HG02884 (cell line): ENCODE results near the gene DAB1.
"Not testable (repeated sequence)": the region's sequence is repeated elsewhere in the genome, so short reads cannot be mapped to it uniquely, and the experiment has no call there.

Experiments used
- ATAC-seq: cut with Tn5 transposase; IDR thresholded peaks from one replicate; pipeline ENCODE4 v1.9.1; 2021; ENCODE audit warnings: mild to moderate bottlenecking, moderate library complexity; ENCODE audit not compliant: unreplicated experiment

DAB1 gene

DNA sequence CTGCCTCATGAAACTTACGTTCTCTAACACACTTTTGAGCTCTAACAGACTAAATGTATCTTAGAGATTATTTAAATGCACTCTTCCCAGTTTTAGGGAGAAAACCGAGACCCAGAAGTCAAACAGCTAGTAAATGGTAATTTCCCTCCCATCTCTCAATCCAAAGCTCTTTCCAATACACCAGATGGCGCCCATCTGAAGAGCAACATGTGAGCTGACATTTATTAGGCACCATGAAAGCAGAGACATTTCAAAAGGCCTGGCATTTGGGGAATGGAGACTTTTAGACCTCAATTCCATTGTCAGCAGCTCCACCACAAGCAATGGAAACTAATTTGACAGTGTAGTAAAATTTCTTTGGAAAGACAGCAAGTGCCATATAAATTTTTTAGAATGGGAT, 191.4 kb downstream of the DAB1 start:
- ATAC-seq: no peak

DNA sequence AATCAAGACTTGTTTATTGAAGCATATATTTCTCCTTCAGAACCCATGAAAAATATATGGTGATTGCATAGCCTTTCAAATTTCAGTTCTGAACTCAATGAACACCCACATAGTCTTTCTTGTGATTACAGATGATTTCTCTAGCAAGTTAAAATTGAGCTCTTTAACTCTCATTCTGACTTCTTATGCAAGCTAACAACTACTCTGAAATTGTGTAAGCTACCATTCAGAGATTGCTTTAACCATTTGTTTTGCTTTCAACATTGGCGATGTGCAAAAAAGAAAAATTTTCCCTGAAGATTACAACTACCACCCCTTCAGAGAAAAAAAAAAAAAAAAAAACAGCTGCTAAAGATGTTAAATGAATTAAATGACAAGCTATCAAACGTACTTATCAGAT, 193.9 kb downstream of the DAB1 start:
- ATAC-seq: no peak

DNA sequence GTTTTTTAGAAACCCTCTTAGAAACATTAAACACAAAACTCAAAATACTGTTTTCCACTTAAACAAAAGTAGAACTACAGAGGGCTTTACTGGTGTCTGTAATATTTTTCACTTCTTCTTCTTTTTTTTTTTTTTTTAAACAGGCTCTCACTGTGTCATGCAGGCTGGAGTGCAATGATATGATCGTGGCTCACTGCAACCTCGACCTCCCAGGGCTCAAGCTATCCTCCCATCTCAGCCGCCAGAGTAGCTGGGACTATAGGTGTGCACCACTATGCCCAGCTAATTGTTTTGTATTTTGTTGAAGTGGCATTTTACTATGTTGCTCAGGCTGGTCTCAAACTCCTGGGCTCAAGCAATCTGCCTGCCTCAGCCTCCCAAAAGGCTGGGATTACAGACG, 194.8 kb downstream of the DAB1 start:
- ATAC-seq: no peak

DNA sequence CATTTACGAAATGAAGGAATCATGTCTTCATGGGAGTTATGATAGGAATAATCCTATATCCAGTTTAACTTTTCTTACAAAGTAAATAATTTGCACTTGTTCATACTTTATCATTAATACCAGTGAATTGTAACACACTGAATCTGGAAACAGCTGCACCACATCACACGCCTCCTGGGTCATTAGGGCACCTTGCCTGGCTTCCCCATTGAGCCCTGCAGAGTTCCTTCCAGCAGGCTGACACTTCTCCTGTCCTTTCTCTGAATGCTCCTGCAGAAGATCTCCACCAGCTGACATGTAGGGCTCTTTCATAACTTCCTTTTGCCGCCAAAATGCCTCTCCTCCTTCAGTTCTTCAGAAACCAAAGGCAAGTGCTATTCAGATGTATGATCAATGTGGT, 201.1 kb downstream of the DAB1 start:
- ATAC-seq: no peak

GRCh38 chr1:57222307-57222706, 201.6 kb downstream of the DAB1 start:
- no peak for ATAC-seq

DNA sequence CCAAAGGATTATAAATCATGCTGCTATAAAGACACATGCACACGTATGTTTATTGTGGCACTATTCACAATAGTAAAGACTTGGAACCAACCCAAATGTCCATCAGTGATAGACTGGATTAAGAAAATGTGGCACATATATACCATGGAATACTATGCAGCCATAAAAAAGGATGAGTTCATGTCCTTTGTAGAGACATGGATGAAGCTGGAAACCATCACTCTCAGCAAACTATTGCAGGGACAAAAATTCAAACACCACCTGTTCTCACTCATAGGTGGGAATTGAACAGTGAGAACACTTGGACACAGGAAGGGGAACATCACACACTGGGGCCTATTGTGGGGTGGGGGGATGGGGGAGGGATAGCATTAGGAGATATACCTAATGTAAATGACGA, 203.0 kb downstream of the DAB1 start:
- ATAC-seq: not testable (repeated sequence)

DNA sequence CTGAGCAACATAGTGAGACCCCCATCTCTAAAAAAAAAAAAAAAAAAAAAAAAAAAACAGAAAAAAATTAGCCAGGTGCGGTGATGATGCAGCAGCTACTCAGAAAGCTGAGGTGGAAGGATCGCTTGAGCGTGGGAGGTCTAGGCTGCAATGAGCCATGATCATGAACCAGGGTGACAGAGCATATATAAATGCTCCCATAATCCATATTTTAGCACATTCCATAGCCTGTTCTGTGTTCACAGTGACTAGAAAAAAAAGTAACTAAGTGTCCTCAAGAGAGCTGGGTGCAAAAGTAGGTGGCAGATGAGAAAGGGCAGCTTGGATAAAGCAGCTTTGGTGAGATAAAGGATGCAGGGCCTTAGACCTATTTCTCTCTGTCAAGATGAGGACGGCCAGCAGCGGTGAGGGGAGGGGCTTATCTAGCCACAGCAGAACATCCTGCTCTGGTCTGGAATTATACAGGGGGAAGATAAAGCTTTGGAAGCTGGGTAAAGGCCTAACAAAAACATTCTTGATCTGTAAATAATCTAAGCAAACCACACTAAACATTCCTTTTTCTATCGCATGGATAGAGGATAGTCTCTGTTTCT, 205.3 kb downstream of the DAB1 start:
- no peak for ATAC-seq

GRCh38 chr1:57217905-57218304, 206.0 kb downstream of the DAB1 start:
- no peak for ATAC-seq

- no peak for ATAC-seq
These were observed 208.8 kb downstream of the DAB1 start for GRCh38 chr1:57214951-57215575.

- no peak for ATAC-seq
These were observed 213.0 kb downstream of the DAB1 start for GRCh38 chr1:57210881-57211280.

- no peak for ATAC-seq
These were observed 214.4 kb downstream of the DAB1 start for GRCh38 chr1:57209495-57209894.

- no peak for ATAC-seq
These were observed 215.0 kb downstream of the DAB1 start for GRCh38 chr1:57208741-57209302.

DNA sequence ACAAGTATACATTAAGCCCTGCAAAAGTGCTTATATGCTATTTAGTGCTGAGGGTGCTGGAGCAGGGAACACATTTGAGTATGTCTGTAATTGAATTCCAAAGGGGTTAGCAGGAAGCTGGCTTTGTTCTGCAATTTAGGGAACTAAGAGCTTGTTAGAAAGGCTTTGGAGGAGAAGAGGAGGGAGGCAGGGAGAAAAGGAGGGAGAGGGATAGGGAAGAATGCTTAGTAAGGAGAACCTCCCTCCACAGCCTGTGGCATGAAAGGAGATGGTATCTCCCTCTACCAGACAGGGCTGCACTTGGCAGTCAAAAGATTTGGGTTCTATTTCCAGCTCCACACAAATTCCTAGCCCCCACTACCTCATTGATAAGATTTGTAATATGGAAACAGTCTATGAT, 217.8 kb downstream of the DAB1 start:
- ATAC-seq: no peak

DNA sequence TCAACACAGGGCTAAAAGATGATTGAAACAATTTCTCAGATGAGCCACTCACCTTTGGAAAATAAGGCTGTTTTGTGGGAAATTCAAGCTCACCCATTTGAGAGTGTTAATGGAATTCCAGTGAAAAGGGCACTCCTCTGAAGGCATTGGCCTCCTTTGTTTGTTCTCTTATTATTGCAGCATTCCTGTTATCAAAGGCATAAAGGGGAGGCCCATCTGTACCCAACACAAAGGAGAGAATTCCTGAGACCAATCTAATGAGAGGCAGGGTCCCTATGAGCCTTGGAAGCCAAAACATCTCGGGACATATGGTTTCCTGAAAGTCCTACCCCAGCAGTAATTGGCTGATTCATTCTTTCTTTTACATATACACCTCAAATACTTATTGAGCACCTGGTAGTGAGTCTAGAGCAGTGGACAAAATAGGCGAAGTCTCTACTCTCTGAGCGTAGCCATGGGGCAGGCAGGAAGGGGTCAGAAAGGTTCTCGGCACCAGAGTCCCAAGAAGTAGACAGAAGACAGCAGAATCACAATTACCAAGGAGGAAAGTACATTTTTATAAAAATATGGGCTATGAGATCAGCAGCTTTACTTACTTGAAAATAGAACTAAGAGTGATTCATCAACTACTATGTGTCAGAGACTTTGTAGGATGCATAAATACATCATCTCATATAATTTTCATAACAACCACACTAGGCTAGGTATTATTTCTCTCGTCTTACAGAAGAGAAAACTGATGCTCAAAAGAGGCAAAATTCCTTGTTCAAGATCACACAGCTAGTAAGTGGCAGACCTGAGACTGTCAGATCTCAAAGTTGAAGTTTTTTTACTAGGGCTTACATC, 218.7 kb downstream of the DAB1 start:
- no peak for ATAC-seq

GRCh38 chr1:57204091-57204490, 219.8 kb downstream of the DAB1 start:
- no peak for ATAC-seq

- no peak for ATAC-seq
These were observed 221.6 kb downstream of the DAB1 start for GRCh38 chr1:57202241-57202640.

GRCh38 chr1:57198912-57199311, 224.9 kb downstream of the DAB1 start:
- ATAC-seq: no peak

GRCh38 chr1:57195436-57195941, 228.4 kb downstream of the DAB1 start:
- ATAC-seq: no peak

DNA sequence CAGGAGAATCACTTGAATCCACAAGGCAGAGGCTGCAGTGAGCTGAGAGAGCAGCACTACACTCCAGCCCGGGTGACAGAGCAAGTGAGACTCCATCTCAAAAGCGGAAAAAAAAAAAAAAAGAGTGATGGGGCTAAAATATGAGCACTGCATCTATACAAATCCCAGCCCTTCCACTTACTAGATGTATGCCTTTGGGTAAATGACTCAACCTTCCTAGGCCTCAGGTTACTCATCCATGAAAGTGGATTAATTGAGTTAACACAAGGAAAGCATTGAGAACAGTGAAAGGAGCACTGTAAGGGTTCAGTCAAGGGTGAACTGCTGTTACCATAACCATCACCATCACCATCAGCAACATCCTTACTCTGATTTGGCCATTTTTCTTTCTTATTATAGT, 231.6 kb downstream of the DAB1 start:
- no peak for ATAC-seq

GRCh38 chr1:57190898-57191297, 233.0 kb downstream of the DAB1 start:
- no peak for ATAC-seq

DNA sequence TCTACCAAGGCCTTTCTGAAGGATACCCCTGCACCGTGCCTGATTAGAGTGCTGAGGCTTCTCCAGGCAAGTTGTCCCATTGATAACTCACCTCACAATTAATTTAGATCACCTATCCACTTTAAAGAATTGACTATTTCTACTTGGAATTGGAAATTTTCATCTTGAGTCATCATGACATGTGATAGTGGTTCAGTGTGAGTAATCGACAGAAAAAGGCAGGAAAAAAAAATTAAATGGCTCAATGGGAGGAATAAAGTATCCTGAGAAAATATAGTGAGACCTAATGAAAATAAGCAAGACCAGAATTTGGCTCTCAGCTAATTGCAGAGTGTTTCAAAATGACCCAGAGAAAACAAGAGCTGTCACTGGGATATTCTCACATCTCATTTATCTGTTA, 235.7 kb downstream of the DAB1 start:
- no peak for ATAC-seq

DNA sequence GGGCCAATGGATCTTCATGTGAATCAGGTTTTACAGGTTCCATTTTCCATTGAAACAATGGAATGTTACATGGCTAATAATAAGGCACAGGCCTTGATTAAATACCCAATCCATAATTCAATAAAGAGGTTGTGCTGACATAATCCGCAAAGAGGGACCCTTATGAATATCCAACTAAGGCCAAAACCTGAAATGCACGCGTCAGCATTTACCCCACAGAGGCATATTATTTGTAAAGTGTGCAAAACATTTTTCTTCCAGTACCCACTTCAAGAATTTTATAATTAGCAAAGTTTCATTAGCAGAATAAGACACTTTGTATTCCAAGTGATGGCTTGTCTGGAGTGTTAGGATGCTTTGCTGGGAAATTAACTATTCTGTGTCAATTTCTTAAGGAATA, 237.4 kb downstream of the DAB1 start:
- ATAC-seq: no peak
